GM12892 (cell line): ENCODE results near the gene CDK19.

Source experiments
- POLR2A ChIP-seq: IDR thresholded peaks from 2 replicates; pipeline ENCODE4 v1.6.1; 2011; ENCODE audit warnings: low read depth, low read length, control low read depth
- POLR2AphosphoS5 ChIP-seq: IDR thresholded peaks from 2 replicates; pipeline ENCODE4 v1.6.1; 2011; ENCODE audit warnings: low read depth, low read length, control low read depth
- TAF1 ChIP-seq: IDR thresholded peaks from 2 replicates; pipeline ENCODE4 v1.6.1; 2011; ENCODE audit warnings: low read depth, mild to moderate bottlenecking, control low read depth, low read length, borderline replicate concordance

GRCh38 chr6:110649704-110650103 lies 165.6 kb downstream of the CDK19 start:
- TF ChIP-seq POLR2AphosphoS5 (no peak), POLR2A (no peak), TAF1 (no peak)
